PC-3 (cell line): Measurements from ENCODE around the gene CRACR2B. TPM values are rescaled to one million over a fixed set of nuclear protein-coding genes. Genes with fewer than 3 reads are reported as not detected.

ENCODE experiments used
- ATAC-seq: fragments of 200-7000 bp; cut with Tn5 transposase; 2 replicates; pipeline ENCODE4 v1.9.1; 2020; ENCODE audit warnings: mild to moderate bottlenecking, moderate library complexity
- BruUV-seq: library from RNA; stranded (reverse); fragments of 400-500 nt; replicated peaks from 2 replicates; lab custom pipeline; 2021; lab: Mats Ljungman, UMichigan
- CTCF ChIA-PET: fragments of 300-600 bp; sonication (Branson Sonifier 250); formaldehyde crosslinking; loops from one replicate; lab custom pipeline; 2022; ENCODE audit warnings: antibody characterized with exemption; lab: Charles Lee
- POLR2A ChIA-PET: fragments of 300-600 bp; sonication (Branson Sonifier 250); formaldehyde crosslinking; loops from one replicate; lab custom pipeline; 2022; ENCODE audit warnings: antibody characterized with exemption; ENCODE audit not compliant: unreplicated experiment; lab: Charles Lee
- DNase-seq: peaks from one replicate; pipeline ENCODE4 v3.0.0-alpha.2; 2015
- H2AFZ ChIP-seq: fragments of 300-600 bp; sonication (generic); 2 replicates; pipeline ENCODE4 v1.6.0; 2016; ENCODE audit warnings: antibody characterized with exemption, low read length
- H3F3A ChIP-seq: fragments of 300-600 bp; sonication (generic); one replicate; pipeline ENCODE4 v1.6.0; 2017; ENCODE audit warnings: antibody characterized with exemption, low read length, control low read depth, mild to moderate bottlenecking; ENCODE audit not compliant: unreplicated experiment
- H3K27ac ChIP-seq: fragments of 300-600 bp; sonication (generic); 2 replicates; pipeline ENCODE4 v1.5.1; 2016; ENCODE audit warnings: mild to moderate bottlenecking, low read length
- H3K27me3 ChIP-seq: fragments of 300-600 bp; sonication (generic); 2 replicates; pipeline ENCODE4 v1.6.1; 2016; ENCODE audit warnings: low read length, mixed read lengths
- H3K36me3 ChIP-seq: fragments of 300-600 bp; sonication (generic); 2 replicates; pipeline ENCODE4 v1.6.1; 2016; ENCODE audit warnings: low read depth, mixed run types, low read length, mixed read lengths
- H3K4me1 ChIP-seq: fragments of 300-600 bp; sonication (generic); 2 replicates; pipeline ENCODE4 v1.5.1; 2016; ENCODE audit warnings: low read length; ENCODE audit not compliant: insufficient read depth
- H3K4me2 ChIP-seq: fragments of 300-600 bp; sonication (generic); 2 replicates; pipeline ENCODE4 v1.6.0; 2016; ENCODE audit warnings: low read length
- H3K4me3 ChIP-seq: fragments of 300-600 bp; sonication (generic); 2 replicates; pipeline ENCODE4 v1.5.1; 2016; ENCODE audit warnings: mild to moderate bottlenecking, low read length, mixed read lengths
- H3K79me2 ChIP-seq: fragments of 300-600 bp; sonication (generic); 2 replicates; pipeline ENCODE4 v1.6.1; 2017; ENCODE audit warnings: low read length, mixed read lengths
- H3K9ac ChIP-seq: fragments of 300-600 bp; sonication (generic); 2 replicates; pipeline ENCODE4 v1.6.0; 2016; ENCODE audit warnings: mild to moderate bottlenecking, low read length
- H3K9me2 ChIP-seq: fragments of 300-600 bp; sonication (generic); replicated peaks from 2 replicates; pipeline ENCODE4 v1.6.1; 2016; ENCODE audit warnings: mixed run types, low read length, mixed read lengths
- H3K9me3 ChIP-seq: fragments of 300-600 bp; sonication (generic); 2 replicates; pipeline ENCODE4 v1.6.1; 2016; ENCODE audit warnings: low read length, mixed read lengths
- H4K20me1 ChIP-seq: fragments of 300-600 bp; sonication (generic); 2 replicates; pipeline ENCODE4 v1.6.1; 2016; ENCODE audit warnings: low read length, mixed read lengths
- CTCF ChIP-seq: fragments of 300-600 bp; sonication (generic); conservative IDR thresholded peaks from 2 replicates; pipeline ENCODE4 v1.5.1; 2017; ENCODE audit warnings: antibody characterized with exemption, low read depth, mild to moderate bottlenecking, low read length
- EZH2 ChIP-seq: fragments of 300-600 bp; sonication (generic); IDR thresholded peaks from one replicate; pipeline ENCODE4 v1.6.1; 2017; ENCODE audit warnings: antibody characterized with exemption, mild to moderate bottlenecking, low read length; ENCODE audit not compliant: unreplicated experiment
- EZH2phosphoT487 ChIP-seq: fragments of 300-600 bp; sonication (generic); IDR thresholded peaks from 2 replicates; pipeline ENCODE4 v1.6.1; 2018; ENCODE audit warnings: mild to moderate bottlenecking, antibody characterized with exemption, low read length, borderline replicate concordance
- intact Hi-C: fragments of 100-400 bp; cut with micrococcal nuclease; formaldehyde crosslinking; loops from 2 replicates; pipeline ENCODE4 v1.9.0; 2023
- total RNA-seq: library from RNA; depleted of rRNA; stranded (reverse); fragments of >200 nt; gene quantifications from 2 replicates; pipeline ENCODE4 v1.2.3, GENCODE V29; 2014

Gene CRACR2B
- total RNA-seq, 1 experiment from 2014 or later = 10.6 TPM

GRCh38 chr11:831961-832528, 4.3 kb downstream of the CRACR2B start:
- Histone ChIP-seq H3F3A (no peaks in the 10 kb centered on the region), H3K27me3 (no peaks in the 10 kb centered on the region), H3K36me3 (peaks cover 10% of the 10 kb centered on the region; the same call in 1 of the 2 replicates), H3K9me3 (no peaks in the 10 kb centered on the region), H3K4me3 (peak overlapping the region; percentile 83), H2AFZ (no peak overlapping the region), H3K9ac (peak overlapping the region; percentile 94), H3K4me2 (peak overlapping the region; percentile 93), H4K20me1 (peaks cover under 1% of the 10 kb centered on the region; the same call in 1 of the 2 replicates), H3K4me1 (peaks cover 31% of the 10 kb centered on the region), H3K27ac (peak overlapping the region; percentile 37), H3K9me2 (no peaks in the 10 kb centered on the region), H3K79me2 (peaks cover 46% of the 10 kb centered on the region)
- TF ChIP-seq EZH2 (no peak), CTCF (no peak), EZH2phosphoT487 (no peak)
- DNase-seq = no peak
- intact Hi-C loops = no loop called here
- POLR2A ChIA-PET = interaction anchor here (1.0 to 2.0 kb wide), 2 partner anchors 12 to 24 kb away, joined by 3 to 16 read pairs; partner anchors contain the start of gene PNPLA2
- no peak for ATAC-seq
- no TSS peak for BruUV-seq
- CTCF ChIA-PET = interaction anchor here (1.3 kb wide), 1 partner anchor 13 kb away, joined by 18 read pairs; the partner anchor contains the start of gene PNPLA2

- intact Hi-C loops = no loop called here
- CTCF ChIA-PET = interaction anchor here (1.3 kb wide), 1 partner anchor 13 kb away, joined by 18 read pairs; the partner anchor contains the start of gene PNPLA2
- no peaks in the 10 kb centered on the region for H3F3A ChIP-seq
- peak within 1 kb of the TSS; percentile 91 for H3K27ac ChIP-seq
- H4K20me1 ChIP-seq = peaks cover 5% of the 10 kb centered on the region
- no peak within 1 kb of the TSS for H2AFZ ChIP-seq
- peak; percentile 60 for DNase-seq
- no peaks in the 10 kb centered on the region for H3K27me3 ChIP-seq
- peak; percentile 14 for ATAC-seq
- TF ChIP-seq EZH2phosphoT487 (no peak), EZH2 (no peak), CTCF (no peak)
- no peaks in the 10 kb centered on the region for H3K9me2 ChIP-seq
- POLR2A ChIA-PET = interaction anchor here (0.6 to 2.0 kb wide), 3 partner anchors 13 to 44 kb away, joined by 3 to 16 read pairs (median 9); partner anchors contain the start of gene PNPLA2
- H3K4me2 ChIP-seq = peak within 1 kb of the TSS; percentile 99
- H3K4me3 ChIP-seq = peak within 1 kb of the TSS; percentile 83
- peaks cover 28% of the 10 kb centered on the region for H3K4me1 ChIP-seq
- no TSS peak for BruUV-seq
- peak within 1 kb of the TSS; percentile 94 for H3K9ac ChIP-seq
- peaks cover 51% of the 10 kb centered on the region for H3K79me2 ChIP-seq
- peaks cover 16% of the 10 kb centered on the region; the same call in 1 of the 2 replicates for H3K36me3 ChIP-seq
- H3K9me3 ChIP-seq = no peaks in the 10 kb centered on the region
Observed at GRCh38 chr11:832529-833113, 4.9 kb downstream of the CRACR2B start, which contains the start of gene CD151. Gene CD151, plus strand, starts transcription at chr11:832952. Its CDS starts 3,118 bp downstream, at chr11:836070.
